Thyroid gland (tissue), 4 donors: Measurements from ENCODE around the gene NAA60. TPM values are rescaled to one million over a fixed set of nuclear protein-coding genes. Genes with fewer than 3 reads are reported as not detected.

Experiments
- DNase-seq, 2 donors: peaks; one replicate each; pipeline ENCODE4 v3.0.0-alpha.2; 2019
- H3K27ac ChIP-seq, 3 donors: fragments of 200-600 bp; sonication (generic); 1 replicate in 2 of 3; 2 replicates in 1 of 3; pipeline ENCODE4 v1.5.1; 2016 to 2019; ENCODE audit warnings: mild to moderate bottlenecking in 1 of 3, moderate library complexity in 1 of 3
- H3K27me3 ChIP-seq: fragments of 200-600 bp; sonication (generic); one replicate; pipeline ENCODE4 v1.5.1; 2019
- H3K36me3 ChIP-seq, 2 donors: fragments of 200-600 bp; sonication (generic); one replicate each; pipeline ENCODE4 v1.5.1; 2016 to 2019
- H3K4me1 ChIP-seq, 2 donors: fragments of 200-600 bp; sonication (generic); one replicate each; pipeline ENCODE4 v1.5.1; 2017 to 2019
- H3K4me3 ChIP-seq, 3 donors: fragments of 200-600 bp; sonication (generic); replicated peaks in 1 of 3; 1 replicate in 2 of 3; 2 replicates in 1 of 3; pipeline ENCODE4 v1.5.1; 2016; ENCODE audit warnings: mild to moderate bottlenecking in 1 of 3
- H3K9me3 ChIP-seq: fragments of 200-600 bp; sonication (generic); one replicate; pipeline ENCODE4 v1.5.1; 2017
- CTCF ChIP-seq, 6 experiments: fragments of 200-600 bp in 3 of 6; fragments of 450-650 bp in 3 of 6; sonication (generic) in 3 of 6; IDR thresholded peaks; one replicate each; pipeline ENCODE4 v1.5.1; 2016 to 2019; ENCODE audit warnings: antibody characterized with exemption in 6 of 6, mild to moderate bottlenecking in 2 of 6, inconsistent platforms in 1 of 6, moderate library complexity in 1 of 6
- POLR2A ChIP-seq, 2 donors: fragments of 450-650 bp; IDR thresholded peaks; one replicate each; pipeline ENCODE4 v1.6.1; 2017; ENCODE audit warnings: antibody characterized with exemption in 2 of 2, mild to moderate bottlenecking in 2 of 2, moderate library complexity in 1 of 2
- WGBS, 2 donors: methylation state at CpG; one replicate each; pipeline ENCODE4 v1.1.5; 2017; 5-methylcytosine and 5-hydroxymethylcytosine counted together
- intact Hi-C: fragments of 100-400 bp; cut with DNase I; formaldehyde crosslinking; loops from one replicate; pipeline ENCODE4 v1.15.1; 2023
- total RNA-seq, 4 donors: library from RNA; depleted of rRNA; stranded (reverse); fragments of >200 nt; gene quantifications; one replicate each; pipeline ENCODE4 v1.2.3, GENCODE V29; 2016

Gene NAA60
- total RNA-seq, 4 donors from 2014 or later, result 22.7 to 42.2 (median 31.0) TPM

GRCh38 chr16:3484318-3485096, 41.0 kb downstream of the NAA60 start:
- Histone ChIP-seq H3K4me1 (no peaks in the 10 kb centered on the region), H3K27me3 (no peaks in the 10 kb centered on the region), H3K36me3 (peaks cover 50 to 61% of the 10 kb centered on the region in 2 donors), H3K27ac (no peak overlapping the region), H3K4me3 (no peak overlapping the region), H3K9me3 (no peaks in the 10 kb centered on the region)
- no peak for DNase-seq
- intact Hi-C loops, result no loop called here
- 93 to 95% methylated on average over 18 to 26 of the region's 30 CpGs for WGBS, 2 donors
- TF ChIP-seq POLR2A (IDR thresholded peaks at IDR 0.05) (no peak), CTCF (IDR thresholded peaks at IDR 0.05) (no peak)

DNA sequence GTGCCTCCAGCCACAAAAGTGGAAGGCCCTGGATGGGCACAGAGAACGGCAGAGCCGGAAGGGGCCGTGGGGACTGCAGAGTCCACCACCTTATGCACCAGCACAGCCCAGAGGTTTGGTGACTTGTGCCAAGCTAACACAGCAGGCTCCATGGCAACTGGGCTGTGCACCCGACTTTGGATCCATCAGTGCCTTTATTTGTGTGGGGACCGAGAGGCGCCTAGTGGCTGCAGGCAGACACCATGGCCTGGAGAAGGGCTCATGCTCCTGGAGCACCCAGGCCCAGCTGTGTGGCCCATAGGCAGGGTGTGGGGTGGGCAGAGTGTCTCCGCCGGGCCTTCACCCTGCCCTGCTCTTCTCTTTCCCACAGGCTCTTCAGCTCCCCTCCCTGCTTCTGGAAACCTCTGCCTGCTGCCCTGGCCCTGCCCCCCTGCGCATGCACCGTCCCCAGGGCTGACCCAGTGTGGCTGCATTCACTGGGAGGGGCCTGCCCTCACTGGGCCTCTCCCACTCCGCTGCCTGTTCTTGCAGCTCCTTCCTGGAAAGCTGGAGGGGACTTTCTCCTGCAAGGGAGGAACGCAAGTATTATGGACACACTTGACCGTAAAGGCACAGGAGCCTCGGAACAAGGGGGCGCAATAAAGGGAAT, 41.7 kb downstream of the NAA60 start:
- Histone ChIP-seq H3K36me3 (peaks cover 46 to 56% of the 10 kb centered on the region in 2 donors), H3K4me3 (no peak overlapping the region), H3K27me3 (no peaks in the 10 kb centered on the region), H3K9me3 (no peaks in the 10 kb centered on the region), H3K27ac (no peak overlapping the region), H3K4me1 (no peaks in the 10 kb centered on the region)
- intact Hi-C loops, result no loop called here
- DNase-seq, result no peak
- TF ChIP-seq CTCF (IDR thresholded peaks at IDR 0.05) (no peak), POLR2A (IDR thresholded peaks at IDR 0.05) (no peak)
- WGBS, 2 donors, result 93 to 98% methylated on average over 7 to 15 of the region's 15 CpGs

DNA sequence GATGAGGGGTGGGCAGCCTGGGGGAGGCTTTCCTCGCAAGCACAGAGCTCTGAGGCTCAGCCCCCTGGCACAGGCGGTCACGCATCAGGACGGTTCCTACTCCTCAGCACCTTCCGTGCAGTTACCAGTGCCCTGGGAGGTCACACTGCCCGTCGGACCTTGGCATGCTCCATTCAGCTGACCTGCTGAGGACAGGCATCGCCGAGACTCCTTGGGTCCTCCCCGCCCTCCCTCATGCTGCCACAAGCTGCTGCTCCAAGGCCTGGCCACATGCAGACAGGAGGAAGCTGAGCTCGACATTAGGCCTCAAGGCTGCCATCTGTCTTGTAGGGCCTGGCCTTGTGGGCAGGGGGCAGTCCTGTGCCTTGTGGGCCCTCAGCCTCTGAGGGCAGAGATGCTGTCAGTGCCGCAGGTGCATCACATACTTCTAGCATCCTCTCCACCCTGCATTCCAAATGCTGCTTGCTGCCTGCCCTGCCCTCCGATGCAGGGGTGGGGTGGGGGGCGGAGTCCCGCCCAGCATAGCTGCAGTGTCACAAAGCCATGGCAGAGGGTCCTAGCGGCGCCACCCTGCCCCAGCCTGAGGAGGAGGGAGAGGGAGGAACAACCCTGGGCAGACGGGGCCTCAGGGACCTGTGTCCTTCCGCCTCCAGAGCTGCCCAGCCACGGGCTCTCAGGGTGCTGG, 42.5 kb downstream of the NAA60 start:
- Histone ChIP-seq H3K36me3 (peaks cover 46 to 56% of the 10 kb centered on the region in 2 donors), H3K9me3 (no peaks in the 10 kb centered on the region), H3K4me3 (no peak overlapping the region), H3K27me3 (no peaks in the 10 kb centered on the region), H3K4me1 (no peaks in the 10 kb centered on the region), H3K27ac (no peak overlapping the region)
- DNase-seq, result no peak
- WGBS, 2 donors, result 92 to 93% methylated on average over 9 to 14 of the region's 20 CpGs
- TF ChIP-seq POLR2A (IDR thresholded peaks at IDR 0.05), result no peak
- no peak for TF ChIP-seq CTCF (IDR thresholded peaks at IDR 0.05)
- intact Hi-C loops, result no loop called here

DNA sequence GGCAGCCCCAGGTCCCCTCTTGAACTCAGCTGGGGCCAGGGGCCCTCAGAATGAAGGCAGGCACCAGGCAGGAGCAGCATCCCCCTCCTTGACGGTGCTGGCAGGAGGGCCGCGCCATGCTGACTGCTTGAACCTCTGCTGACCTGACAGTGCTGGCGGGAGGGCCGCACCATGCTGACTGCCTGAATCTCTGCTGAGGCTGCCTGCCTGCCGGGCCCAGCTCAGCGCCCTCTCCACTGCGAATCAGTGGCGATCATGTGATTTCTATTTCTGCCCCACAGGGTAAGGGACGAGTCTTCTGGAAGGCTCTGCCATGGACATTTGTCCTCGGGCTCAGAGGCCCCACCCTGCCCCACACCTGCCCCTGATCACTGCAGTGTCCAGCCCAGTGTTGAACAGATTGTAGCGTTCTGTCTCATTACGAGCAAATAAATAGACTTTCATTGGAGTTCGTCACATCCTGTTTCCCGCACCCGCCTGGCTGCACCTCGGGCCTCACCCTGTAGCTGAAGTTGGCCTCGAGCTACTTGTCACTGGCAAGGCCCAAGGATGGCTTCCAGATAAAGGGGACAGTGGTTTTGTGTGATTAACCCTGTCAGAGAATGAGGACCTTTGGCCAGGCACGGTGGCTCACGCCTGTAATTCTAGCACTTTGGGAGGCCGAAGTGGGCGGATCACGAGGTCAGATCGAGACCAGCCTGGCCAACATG, 43.2 kb downstream of the NAA60 start:
- no peak overlapping the region for H3K27ac ChIP-seq
- H3K4me3 ChIP-seq, result no peak overlapping the region
- H3K27me3 ChIP-seq, result no peaks in the 10 kb centered on the region
- 91 to 92% methylated on average over 17 to 21 of the region's 24 CpGs for WGBS, 2 donors
- no peak for DNase-seq
- H3K9me3 ChIP-seq, result no peaks in the 10 kb centered on the region
- H3K4me1 ChIP-seq, result no peaks in the 10 kb centered on the region
- H3K36me3 ChIP-seq, result peaks cover 45 to 51% of the 10 kb centered on the region in 2 donors
- intact Hi-C loops, result no loop called here
- no peak for TF ChIP-seq POLR2A (IDR thresholded peaks at IDR 0.05)
- no peak for TF ChIP-seq CTCF (IDR thresholded peaks at IDR 0.05)
